Neural cell (in vitro differentiated cells): ENCODE results near the gene SAPCD1. TPM values are rescaled to one million over a fixed set of nuclear protein-coding genes. Genes with fewer than 3 reads are reported as not detected.
"Not testable (repeated sequence)": the region's sequence is repeated elsewhere in the genome, so short reads cannot be mapped to it uniquely, and the experiment has no call there.

Experiments
- H2AFZ ChIP-seq: fragments of 200-600, 300-800 bp; sonication (generic), shearing (Covaris generic); 2 replicates; pipeline ENCODE4 v1.6.0; 2014; ENCODE audit warnings: low read depth, mild to moderate bottlenecking, antibody characterized with exemption, low read length, moderate library complexity
- H3F3A ChIP-seq: fragments of 200-600 bp; shearing (Covaris generic); 2 replicates; pipeline ENCODE4 v1.6.1; 2016; ENCODE audit warnings: mild to moderate bottlenecking, moderate library complexity, mixed read lengths, antibody characterized with exemption, low read length; ENCODE audit not compliant: insufficient read depth, poor library complexity, severe bottlenecking
- H3K27ac ChIP-seq: fragments of 200-600, 300-800 bp; sonication (generic), shearing (Covaris generic); 2 replicates; pipeline ENCODE4 v1.5.1; 2014; ENCODE audit warnings: mild to moderate bottlenecking, low read length, moderate library complexity
- H3K27me3 ChIP-seq: fragments of 300-800, 200-600 bp; sonication (generic), shearing (Covaris generic); 2 replicates; pipeline ENCODE4 v1.6.0; 2014; ENCODE audit warnings: mild to moderate bottlenecking, low read depth, low read length, moderate library complexity; ENCODE audit not compliant: insufficient read depth
- H3K36me3 ChIP-seq: fragments of 300-800, 200-600 bp; sonication (generic), shearing (Covaris generic); 2 replicates; pipeline ENCODE4 v1.5.1; 2014; ENCODE audit warnings: mild to moderate bottlenecking, antibody characterized with exemption, low read length, moderate library complexity; ENCODE audit not compliant: insufficient read depth
- H3K4me2 ChIP-seq: fragments of 300-800, 200-600 bp; sonication (generic), shearing (Covaris generic); 2 replicates; pipeline ENCODE4 v1.6.0; 2014; ENCODE audit warnings: mild to moderate bottlenecking, low read length
- H3K4me3 ChIP-seq: fragments of 300-800, 200-600 bp; sonication (generic), shearing (Covaris generic); 2 replicates; pipeline ENCODE4 v1.5.1; 2014; ENCODE audit warnings: mild to moderate bottlenecking, low read length, moderate library complexity
- H3K79me2 ChIP-seq: fragments of 200-600 bp; shearing (Covaris generic); replicated peaks from 2 replicates; pipeline ENCODE4 v1.6.0; 2014; ENCODE audit warnings: mild to moderate bottlenecking, low read length, moderate library complexity; ENCODE audit not compliant: insufficient read depth
- H3K9ac ChIP-seq: fragments of 300-800, 200-600 bp; sonication (generic), shearing (Covaris generic); 2 replicates; pipeline ENCODE4 v1.6.1; 2016; ENCODE audit warnings: mild to moderate bottlenecking, low read length, mixed read lengths
- H3K9me2 ChIP-seq: fragments of 200-600 bp; shearing (Covaris generic); 2 replicates; pipeline ENCODE4 v1.6.1; 2016; ENCODE audit warnings: mild to moderate bottlenecking, low read length, mixed read lengths; ENCODE audit not compliant: insufficient read depth
- H3K9me3 ChIP-seq: fragments of 200-600, 300-800 bp; sonication (generic), shearing (Covaris generic); 2 replicates; pipeline ENCODE4 v1.6.1; 2016; ENCODE audit warnings: mild to moderate bottlenecking, mixed run types, low read length, moderate library complexity, mixed read lengths
- H4K20me1 ChIP-seq: fragments of 200-600 bp; shearing (Covaris generic); 2 replicates; pipeline ENCODE4 v1.6.1; 2016; ENCODE audit warnings: mild to moderate bottlenecking, mixed run types; ENCODE audit not compliant: insufficient read depth
- EP300 ChIP-seq: fragments of 450-650 bp; conservative IDR thresholded peaks from 2 replicates; pipeline ENCODE4 v1.6.1; 2014; ENCODE audit warnings: antibody characterized with exemption, mild to moderate bottlenecking, moderate library complexity; ENCODE audit not compliant: poor library complexity, severe bottlenecking
- EZH2 ChIP-seq: fragments of 200-600, 300-800 bp; shearing (Covaris generic), sonication (generic); IDR thresholded peaks from 2 replicates; pipeline ENCODE4 v1.6.1; 2014; ENCODE audit warnings: antibody characterized with exemption, low read length, borderline replicate concordance, mild to moderate bottlenecking; ENCODE audit not compliant: insufficient read depth, poor library complexity, severe bottlenecking
- MXI1 ChIP-seq: fragments of 450-650 bp; conservative IDR thresholded peaks from 2 replicates; pipeline ENCODE4 v1.6.1; 2014; ENCODE audit warnings: antibody characterized with exemption, mild to moderate bottlenecking; ENCODE audit not compliant: poor library complexity, severe bottlenecking
- POLR2AphosphoS5 ChIP-seq: IDR thresholded peaks from 2 replicates; pipeline ENCODE4 v1.6.1; 2012
- RAD21 ChIP-seq: fragments of 450-650 bp; conservative IDR thresholded peaks from 2 replicates; pipeline ENCODE4 v1.6.1; 2014; ENCODE audit warnings: antibody characterized with exemption, mild to moderate bottlenecking, moderate library complexity
- REST ChIP-seq: IDR thresholded peaks from 2 replicates; pipeline ENCODE4 v1.6.1; 2012; ENCODE audit warnings: borderline replicate concordance
- SMC3 ChIP-seq: fragments of 450-650 bp; conservative IDR thresholded peaks from 2 replicates; pipeline ENCODE4 v1.6.1; 2014; ENCODE audit warnings: antibody characterized with exemption, mild to moderate bottlenecking, moderate library complexity; ENCODE audit not compliant: poor library complexity
- TAF1 ChIP-seq: IDR thresholded peaks from 2 replicates; pipeline ENCODE4 v1.6.1; 2012; ENCODE audit warnings: low read depth
- polyA plus RNA-seq: library from polyadenylated mRNA; depleted of rRNA; stranded (reverse); fragments of >200 nt; gene quantifications from 2 replicates; pipeline ENCODE4 v1.2.3, GENCODE V29; 2014
- TF ChIP-seq, protein P1 (sequence below): fragments of 450-650 bp; IDR thresholded peaks from 2 replicates; pipeline ENCODE4 v1.5.1; 2014; ENCODE audit warnings: antibody characterized with exemption, mild to moderate bottlenecking, moderate library complexity; ENCODE audit not compliant: poor library complexity, severe bottlenecking

Gene SAPCD1
- polyA plus RNA-seq, 1 donor from 2014 or later: not detected

DNA sequence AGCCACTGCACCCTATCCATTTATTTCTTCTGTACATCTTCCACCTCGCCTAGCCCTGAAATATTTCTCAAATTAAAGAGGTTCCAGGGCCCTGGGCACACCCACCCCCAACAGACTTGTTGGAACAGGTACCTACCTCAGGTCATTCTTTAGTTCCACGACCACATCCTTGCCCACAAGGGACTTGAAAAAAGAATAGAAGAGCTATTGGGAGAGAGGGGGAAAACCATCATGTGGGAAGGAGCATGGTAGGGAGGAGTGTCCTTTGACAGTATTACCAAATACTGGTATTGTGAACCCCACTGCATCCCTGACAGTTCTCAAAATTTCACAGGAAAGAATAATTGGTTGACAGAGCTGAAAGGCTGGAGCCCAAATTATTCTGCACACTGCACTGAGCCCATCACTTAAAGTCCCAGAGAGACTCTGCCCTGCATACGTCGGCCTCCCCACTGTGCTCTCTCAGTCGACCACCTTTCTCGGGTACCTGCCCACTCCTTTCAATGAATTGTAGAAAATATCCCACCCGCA, 43.5 kb downstream of the SAPCD1 start:
- Histone ChIP-seq H3K9ac (peak overlapping the region; percentile 78), H2AFZ (peak overlapping the region; percentile 70), H3K79me2 (peaks cover 9% of the 10 kb centered on the region), H3K9me2 (no peaks in the 10 kb centered on the region), H3K36me3 (no peaks in the 10 kb centered on the region), H3K4me3 (peak overlapping the region; percentile 76), H3K27me3 (no peaks in the 10 kb centered on the region), H3F3A (no peaks in the 10 kb centered on the region), H3K4me2 (peak overlapping the region; percentile 77), H3K9me3 (no peaks in the 10 kb centered on the region), H4K20me1 (no peaks in the 10 kb centered on the region), H3K27ac (peak overlapping the region; percentile 83)
- no peak for TF ChIP-seq SMC3
- TF ChIP-seq EZH2: no peak
- no peak for TF ChIP-seq EP300
- TF ChIP-seq RAD21: no peak
- TF ChIP-seq, protein P1, sequence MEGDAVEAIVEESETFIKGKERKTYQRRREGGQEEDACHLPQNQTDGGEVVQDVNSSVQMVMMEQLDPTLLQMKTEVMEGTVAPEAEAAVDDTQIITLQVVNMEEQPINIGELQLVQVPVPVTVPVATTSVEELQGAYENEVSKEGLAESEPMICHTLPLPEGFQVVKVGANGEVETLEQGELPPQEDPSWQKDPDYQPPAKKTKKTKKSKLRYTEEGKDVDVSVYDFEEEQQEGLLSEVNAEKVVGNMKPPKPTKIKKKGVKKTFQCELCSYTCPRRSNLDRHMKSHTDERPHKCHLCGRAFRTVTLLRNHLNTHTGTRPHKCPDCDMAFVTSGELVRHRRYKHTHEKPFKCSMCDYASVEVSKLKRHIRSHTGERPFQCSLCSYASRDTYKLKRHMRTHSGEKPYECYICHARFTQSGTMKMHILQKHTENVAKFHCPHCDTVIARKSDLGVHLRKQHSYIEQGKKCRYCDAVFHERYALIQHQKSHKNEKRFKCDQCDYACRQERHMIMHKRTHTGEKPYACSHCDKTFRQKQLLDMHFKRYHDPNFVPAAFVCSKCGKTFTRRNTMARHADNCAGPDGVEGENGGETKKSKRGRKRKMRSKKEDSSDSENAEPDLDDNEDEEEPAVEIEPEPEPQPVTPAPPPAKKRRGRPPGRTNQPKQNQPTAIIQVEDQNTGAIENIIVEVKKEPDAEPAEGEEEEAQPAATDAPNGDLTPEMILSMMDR: no peak
- no peak for TF ChIP-seq MXI1

DNA sequence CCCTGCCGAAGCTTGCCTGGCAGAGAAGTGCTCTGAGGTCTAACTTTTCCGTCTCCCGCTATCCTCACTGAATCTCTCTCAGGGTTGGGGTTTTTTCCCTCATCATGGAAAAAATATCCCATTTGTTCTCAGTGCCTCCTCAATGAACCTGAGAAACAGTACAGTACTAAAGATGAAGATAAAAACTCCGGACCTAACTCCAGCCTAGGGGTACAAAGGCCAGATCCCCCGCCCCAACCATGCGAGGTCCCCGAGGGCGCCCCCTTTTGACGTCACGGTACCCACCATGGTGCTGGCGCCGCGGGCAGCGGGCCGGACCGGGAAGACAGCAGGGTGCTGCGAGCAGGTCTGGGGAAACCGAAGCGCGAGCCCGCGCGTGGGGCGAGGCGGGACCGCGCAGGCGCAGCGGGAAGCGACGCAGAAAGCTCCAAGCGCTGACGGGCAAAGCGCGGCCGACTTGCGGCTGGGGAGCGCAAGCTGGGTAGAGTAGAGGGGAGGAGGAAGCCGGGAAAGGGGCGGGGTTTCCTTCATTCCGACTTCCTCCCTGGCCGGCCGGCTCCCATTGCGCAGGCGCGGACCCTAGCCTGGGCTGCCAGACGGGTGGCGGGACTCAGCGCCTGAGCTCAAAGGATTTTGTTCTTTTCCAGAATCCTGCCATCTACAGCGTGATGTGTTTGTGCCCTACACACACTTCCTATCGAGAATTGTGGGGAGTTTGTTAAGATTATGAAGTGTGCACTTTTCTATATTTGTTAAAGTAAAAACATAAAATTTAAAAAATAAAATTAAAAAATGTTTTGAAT, 44.2 kb downstream of the SAPCD1 start, which contains the start of gene LSM2:
TSS of gene LSM2 (minus strand) at position 497 of the 803 bp plus-strand sequence. CDS start at position 288, 209 bp downstream.
- Histone ChIP-seq H3K4me3 (peak within 1 kb of the TSS; percentile 76), H3K27me3 (no peaks in the 10 kb centered on the region), H3K9ac (peak within 1 kb of the TSS; percentile 78), H3K9me2 (no peaks in the 10 kb centered on the region), H3K36me3 (no peaks in the 10 kb centered on the region), H4K20me1 (no peaks in the 10 kb centered on the region), H3K9me3 (no peaks in the 10 kb centered on the region), H3F3A (no peaks in the 10 kb centered on the region), H2AFZ (peak within 1 kb of the TSS; percentile 70), H3K4me2 (peak within 1 kb of the TSS; percentile 77), H3K79me2 (peaks cover 9% of the 10 kb centered on the region), H3K27ac (peak within 1 kb of the TSS; percentile 83)
- TF ChIP-seq SMC3: peak; percentile 31
- peak; percentile 15 for TF ChIP-seq REST
- no peak for TF ChIP-seq EZH2
- TF ChIP-seq RAD21: peak; percentile 52
- peak; percentile 86 for TF ChIP-seq MXI1
- peak; percentile 79 for TF ChIP-seq POLR2AphosphoS5
- TF ChIP-seq, protein P1: peak; percentile 58
- TF ChIP-seq TAF1: peak; percentile 57
- TF ChIP-seq EP300: peak; percentile 31

GRCh38 chr6:31808599-31808998, 46.1 kb downstream of the SAPCD1 start:
- H3K9ac ChIP-seq, H3K4me3 ChIP-seq, H3K36me3 ChIP-seq, H3K4me2 ChIP-seq, H3K9me2 ChIP-seq, H4K20me1 ChIP-seq, H3K79me2 ChIP-seq, H3K27ac ChIP-seq, H2AFZ ChIP-seq, H3K27me3 ChIP-seq, H3F3A ChIP-seq, H3K9me3 ChIP-seq: not testable (repeated sequence)
